Upper lobe of left lung (tissue), 4 donors: ENCODE results near the gene POLA2.

Experiments used
- CTCF ChIP-seq, 6 experiments: fragments of 450-650 bp in 4 of 6; fragments of 200-600 bp in 2 of 6; sonication (generic) in 2 of 6; IDR thresholded peaks; one replicate each; pipeline ENCODE4 v1.5.1; 2016 to 2019; ENCODE audit warnings: antibody characterized with exemption in 6 of 6
- POLR2A ChIP-seq, 4 donors: fragments of 450-650 bp; IDR thresholded peaks; one replicate each; pipeline ENCODE4 v1.5.1; 2016 to 2017; ENCODE audit warnings: antibody characterized with exemption in 4 of 4, mild to moderate bottlenecking in 2 of 4

GRCh38 chr11:65224930-65225278 lies 36.9 kb upstream of the POLA2 start:
- TF ChIP-seq POLR2A (IDR thresholded peaks at IDR 0.05) (no peak), CTCF (IDR thresholded peaks at IDR 0.05) (no peak)
